GM12878 (cell line): ENCODE data around the gene FKBP7.

ENCODE experiments used
- CREB1 ChIP-seq: IDR thresholded peaks from 2 replicates; pipeline ENCODE4 v1.6.1; 2012; ENCODE audit warnings: low read depth, mild to moderate bottlenecking, inconsistent platforms
- CUX1 ChIP-seq: IDR thresholded peaks from 2 replicates; pipeline ENCODE4 v1.6.1; 2012; ENCODE audit warnings: improper control_type of control experiment, low read depth, low read length; ENCODE audit not compliant: insufficient replicate concordance
- MAX ChIP-seq: IDR thresholded peaks from 2 replicates; pipeline ENCODE4 v1.6.1; 2012; ENCODE audit warnings: low read depth, low read length, improper control_type of control experiment
- NR2C2 ChIP-seq: IDR thresholded peaks from 2 replicates; pipeline ENCODE4 v1.6.1; 2011; ENCODE audit warnings: borderline replicate concordance, low read depth; ENCODE audit not compliant: control insufficient read depth, insufficient read length
- PKNOX1 ChIP-seq: fragments of 450-650 bp; IDR thresholded peaks from 2 replicates; pipeline ENCODE4 v1.6.1; 2016; ENCODE audit warnings: mild to moderate bottlenecking
- POLR2A ChIP-seq: IDR thresholded peaks from 2 replicates; pipeline ENCODE4 v1.6.1; 2011; ENCODE audit warnings: low read depth, mild to moderate bottlenecking, low read length
- POLR2AphosphoS2 ChIP-seq: IDR thresholded peaks from 2 replicates; pipeline ENCODE4 v1.6.1; 2011; ENCODE audit warnings: low read depth, mild to moderate bottlenecking, low read length, improper control_type of control experiment, moderate library complexity
- POLR2AphosphoS5 ChIP-seq: IDR thresholded peaks from 2 replicates; pipeline ENCODE4 v1.6.1; 2011; ENCODE audit warnings: mild to moderate bottlenecking, low read length, inconsistent platforms
- RAD21 ChIP-seq: IDR thresholded peaks from 2 replicates; pipeline ENCODE4 v1.6.1; 2011; ENCODE audit warnings: mild to moderate bottlenecking, low read depth, low read length, moderate library complexity; ENCODE audit not compliant: insufficient read depth
- TCF12 ChIP-seq: IDR thresholded peaks from 2 replicates; pipeline ENCODE4 v1.6.1; 2011; ENCODE audit warnings: low read depth, mild to moderate bottlenecking, low read length
- ZBTB33 ChIP-seq: fragments of 450-650 bp; IDR thresholded peaks from 2 replicates; pipeline ENCODE4 v1.6.1; 2017; ENCODE audit warnings: mild to moderate bottlenecking
- ZNF24 ChIP-seq: fragments of 450-650 bp; IDR thresholded peaks from 2 replicates; pipeline ENCODE4 v1.6.1; 2017; ENCODE audit warnings: antibody characterized with exemption, mild to moderate bottlenecking
- TF ChIP-seq, protein P1 (sequence below): IDR thresholded peaks from 2 replicates; pipeline ENCODE4 v1.6.1; 2011; ENCODE audit warnings: borderline replicate concordance, low read depth, mild to moderate bottlenecking, moderate library complexity, mixed read lengths, low read length; ENCODE audit not compliant: insufficient read depth; ENCODE audit errors: extremely low read length
- TF ChIP-seq, protein P2 (sequence below), 3 experiments: IDR thresholded peaks in 2 of 3; conservative IDR thresholded peaks in 1 of 3; 2 replicates each; pipeline ENCODE4 v1.5.1; 2011; ENCODE audit warnings: low read depth in 3 of 3, low read length in 3 of 3, mild to moderate bottlenecking in 3 of 3, control low read depth in 2 of 3, moderate library complexity in 2 of 3, inconsistent platforms in 1 of 3, mixed read lengths in 1 of 3; ENCODE audit not compliant: control insufficient read depth in 2 of 3, insufficient read depth in 1 of 3; ENCODE audit errors: extremely low read depth in 1 of 3

DNA sequence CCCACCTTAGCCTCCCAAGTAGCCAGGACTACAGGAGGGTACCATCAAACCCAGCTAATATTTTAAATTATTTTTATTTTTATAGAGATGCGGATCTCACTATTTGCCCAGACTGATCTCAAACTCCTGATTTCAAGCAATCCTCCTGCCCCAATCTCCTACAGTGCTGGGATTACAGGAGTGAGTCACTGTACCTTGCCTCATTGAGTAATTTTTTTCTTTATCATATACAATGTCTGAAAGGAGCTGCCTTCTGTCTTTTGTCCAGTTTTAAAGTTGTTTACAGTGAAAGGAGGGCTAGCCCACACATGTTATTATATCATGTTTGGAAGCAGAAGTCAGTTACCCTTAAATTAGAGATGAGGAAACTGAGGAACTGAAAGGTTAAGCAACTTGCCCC is 60.0 kb downstream of the FKBP7 start:
- no peak for TF ChIP-seq RAD21
- TF ChIP-seq, protein P1, sequence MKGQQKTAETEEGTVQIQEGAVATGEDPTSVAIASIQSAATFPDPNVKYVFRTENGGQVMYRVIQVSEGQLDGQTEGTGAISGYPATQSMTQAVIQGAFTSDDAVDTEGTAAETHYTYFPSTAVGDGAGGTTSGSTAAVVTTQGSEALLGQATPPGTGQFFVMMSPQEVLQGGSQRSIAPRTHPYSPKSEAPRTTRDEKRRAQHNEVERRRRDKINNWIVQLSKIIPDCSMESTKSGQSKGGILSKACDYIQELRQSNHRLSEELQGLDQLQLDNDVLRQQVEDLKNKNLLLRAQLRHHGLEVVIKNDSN, result no peak
- TF ChIP-seq CUX1, result no peak
- TF ChIP-seq, protein P2, sequence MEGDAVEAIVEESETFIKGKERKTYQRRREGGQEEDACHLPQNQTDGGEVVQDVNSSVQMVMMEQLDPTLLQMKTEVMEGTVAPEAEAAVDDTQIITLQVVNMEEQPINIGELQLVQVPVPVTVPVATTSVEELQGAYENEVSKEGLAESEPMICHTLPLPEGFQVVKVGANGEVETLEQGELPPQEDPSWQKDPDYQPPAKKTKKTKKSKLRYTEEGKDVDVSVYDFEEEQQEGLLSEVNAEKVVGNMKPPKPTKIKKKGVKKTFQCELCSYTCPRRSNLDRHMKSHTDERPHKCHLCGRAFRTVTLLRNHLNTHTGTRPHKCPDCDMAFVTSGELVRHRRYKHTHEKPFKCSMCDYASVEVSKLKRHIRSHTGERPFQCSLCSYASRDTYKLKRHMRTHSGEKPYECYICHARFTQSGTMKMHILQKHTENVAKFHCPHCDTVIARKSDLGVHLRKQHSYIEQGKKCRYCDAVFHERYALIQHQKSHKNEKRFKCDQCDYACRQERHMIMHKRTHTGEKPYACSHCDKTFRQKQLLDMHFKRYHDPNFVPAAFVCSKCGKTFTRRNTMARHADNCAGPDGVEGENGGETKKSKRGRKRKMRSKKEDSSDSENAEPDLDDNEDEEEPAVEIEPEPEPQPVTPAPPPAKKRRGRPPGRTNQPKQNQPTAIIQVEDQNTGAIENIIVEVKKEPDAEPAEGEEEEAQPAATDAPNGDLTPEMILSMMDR (IDR thresholded peaks at IDR 0.05 in 2 of 3, conservative IDR thresholded peaks at IDR 0.05 in 1 of 3; ENCODE audit: control insufficient read depth in 2 of 3, extremely low read depth in 1 of 3, insufficient read depth in 1 of 3, low read depth in 3 of 3, low read length in 3 of 3), result no peak
- TF ChIP-seq POLR2AphosphoS5, result no peak
- TF ChIP-seq CREB1, result no peak
- TF ChIP-seq POLR2A, result no peak
- TF ChIP-seq ZNF24, result no peak
- TF ChIP-seq TCF12, result no peak
- TF ChIP-seq ZBTB33, result no peak
- TF ChIP-seq POLR2AphosphoS2, result no peak
- TF ChIP-seq NR2C2, result no peak
- TF ChIP-seq PKNOX1, result no peak
- no peak for TF ChIP-seq MAX
